ENCODE results near the gene MAP4.

- TF ChIP-seq POLR2A (IDR thresholded peaks at IDR 0.05; ENCODE audit: low read depth) (no peak), CTCF (IDR thresholded peaks at IDR 0.05) (no peak), POLR2AphosphoS5 (IDR thresholded peaks at IDR 0.05) (no peak), EP300 (IDR thresholded peaks at IDR 0.05) (no peak)
Measured at GRCh38 chr3:47870156-47870555, 146.1 kb downstream of the MAP4 start.

All from esophagus muscularis mucosa (tissue), 4 donors.